ENCODE measurements around the gene LRRK1.

LRRK1 gene

DNA sequence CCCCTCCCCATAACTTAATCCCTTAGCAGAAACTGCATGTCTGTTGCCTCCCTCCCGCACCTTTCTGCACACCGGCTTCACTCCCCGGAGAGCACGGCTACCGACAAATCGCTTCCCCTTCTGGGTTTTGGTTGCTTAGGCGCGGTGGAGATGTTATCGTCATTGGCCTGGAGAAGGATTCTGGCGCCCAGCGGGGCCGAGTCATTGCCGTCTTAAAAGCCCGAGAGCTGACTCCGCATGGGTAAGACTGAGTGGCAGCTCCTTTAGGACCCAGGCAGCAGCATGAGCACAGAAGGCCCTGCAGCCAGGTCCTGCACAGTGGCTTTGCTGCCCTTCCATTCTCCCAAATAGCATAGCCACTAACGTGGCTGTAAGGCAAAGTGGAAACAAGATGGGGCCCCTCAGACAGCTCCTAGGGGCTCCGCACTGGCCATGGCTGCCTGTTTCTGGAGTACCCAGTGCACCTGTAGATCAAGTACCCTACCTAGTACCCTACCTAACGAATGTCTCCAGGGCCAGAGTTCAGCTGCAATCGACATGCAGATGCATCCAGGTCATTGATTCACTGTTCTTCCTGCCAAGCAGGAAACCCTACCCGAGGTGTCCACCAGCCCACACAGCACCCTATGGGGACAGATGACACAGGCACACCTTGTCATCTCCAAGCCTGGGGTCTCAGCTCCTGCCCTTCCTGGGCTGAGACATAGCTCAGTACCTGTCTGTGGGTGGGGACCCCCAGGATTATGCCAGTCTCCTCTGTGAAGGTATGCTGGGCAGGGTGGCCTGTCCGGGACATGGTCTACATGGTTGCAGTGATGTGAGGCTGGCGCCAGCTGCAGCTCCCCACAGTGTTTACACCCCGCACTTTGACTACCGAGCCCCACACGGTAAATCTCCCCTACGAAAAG, 147.6 kb downstream of the LRRK1 start:
- no peak overlapping the region for H3K27ac ChIP-seq
- TF ChIP-seq, protein P1, sequence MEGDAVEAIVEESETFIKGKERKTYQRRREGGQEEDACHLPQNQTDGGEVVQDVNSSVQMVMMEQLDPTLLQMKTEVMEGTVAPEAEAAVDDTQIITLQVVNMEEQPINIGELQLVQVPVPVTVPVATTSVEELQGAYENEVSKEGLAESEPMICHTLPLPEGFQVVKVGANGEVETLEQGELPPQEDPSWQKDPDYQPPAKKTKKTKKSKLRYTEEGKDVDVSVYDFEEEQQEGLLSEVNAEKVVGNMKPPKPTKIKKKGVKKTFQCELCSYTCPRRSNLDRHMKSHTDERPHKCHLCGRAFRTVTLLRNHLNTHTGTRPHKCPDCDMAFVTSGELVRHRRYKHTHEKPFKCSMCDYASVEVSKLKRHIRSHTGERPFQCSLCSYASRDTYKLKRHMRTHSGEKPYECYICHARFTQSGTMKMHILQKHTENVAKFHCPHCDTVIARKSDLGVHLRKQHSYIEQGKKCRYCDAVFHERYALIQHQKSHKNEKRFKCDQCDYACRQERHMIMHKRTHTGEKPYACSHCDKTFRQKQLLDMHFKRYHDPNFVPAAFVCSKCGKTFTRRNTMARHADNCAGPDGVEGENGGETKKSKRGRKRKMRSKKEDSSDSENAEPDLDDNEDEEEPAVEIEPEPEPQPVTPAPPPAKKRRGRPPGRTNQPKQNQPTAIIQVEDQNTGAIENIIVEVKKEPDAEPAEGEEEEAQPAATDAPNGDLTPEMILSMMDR (conservative IDR thresholded peaks at IDR 0.05): no peak

DNA sequence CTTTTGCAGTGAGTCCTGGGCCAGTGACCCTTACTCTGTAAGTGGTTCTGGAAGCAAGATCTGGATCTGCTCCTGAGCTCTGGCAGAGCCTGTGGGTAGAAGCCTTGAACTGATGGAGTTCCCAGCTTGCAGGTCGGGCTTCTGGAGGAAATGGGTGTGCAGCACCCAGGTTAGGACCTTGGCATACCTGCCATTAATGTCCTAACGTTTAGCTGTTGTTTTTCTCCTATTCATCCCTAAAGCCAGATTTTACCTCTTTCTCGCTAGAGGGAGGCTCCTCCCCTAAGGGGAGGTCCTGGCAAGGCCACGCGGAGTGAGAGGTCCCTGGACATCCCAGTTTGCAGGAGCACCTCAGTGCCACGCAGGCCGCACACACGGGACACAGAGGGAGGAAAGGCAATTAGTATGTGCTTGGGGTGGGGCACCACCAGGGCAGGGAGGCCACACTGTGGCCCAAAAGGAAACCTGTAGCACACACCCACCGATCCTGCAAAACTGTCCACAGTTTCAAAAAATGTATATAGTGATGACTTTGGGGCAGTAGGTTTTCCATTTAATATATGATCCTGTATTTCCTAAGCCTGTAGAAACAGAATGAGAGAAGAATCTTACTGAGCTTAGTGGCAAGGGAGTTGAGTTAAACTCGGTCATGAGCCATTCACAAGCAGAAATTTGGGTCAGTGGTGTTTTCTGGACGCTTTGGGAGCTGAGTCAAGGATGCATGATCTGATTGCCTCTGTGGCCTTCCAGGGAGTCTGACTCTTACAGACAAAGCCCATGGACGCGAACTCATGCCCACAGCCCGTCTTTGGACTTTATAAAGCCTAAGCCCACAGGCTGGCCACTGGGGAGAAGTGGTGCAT, 148.7 kb downstream of the LRRK1 start:
- no peak overlapping the region for H3K27ac ChIP-seq
- TF ChIP-seq, protein P1 (conservative IDR thresholded peaks at IDR 0.05): no peak

DNA sequence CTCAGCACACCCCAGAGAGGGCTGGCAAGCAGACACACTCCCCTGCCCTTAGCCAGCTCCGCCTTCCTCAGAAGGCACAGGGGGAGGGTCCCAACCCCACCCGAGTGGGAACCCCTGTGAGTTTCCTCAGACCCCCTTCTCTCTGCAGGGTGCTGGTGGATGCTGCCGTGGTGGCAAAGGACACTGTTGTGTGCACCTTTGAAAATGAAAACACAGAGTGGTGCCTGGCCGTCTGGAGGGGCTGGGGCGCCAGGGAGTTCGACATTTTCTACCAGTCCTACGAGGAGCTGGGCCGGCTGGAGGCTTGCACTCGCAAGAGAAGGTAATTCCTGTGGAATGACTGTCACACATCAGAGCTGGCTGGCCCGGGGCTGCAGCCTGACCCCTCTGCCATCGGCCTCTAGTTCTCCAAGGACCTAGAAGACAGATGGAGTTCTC, 149.4 kb downstream of the LRRK1 start:
- TF ChIP-seq, protein P1 (conservative IDR thresholded peaks at IDR 0.05): no peak
- no peak overlapping the region; the same call in 1 of the 2 replicates for H3K27ac ChIP-seq

DNA sequence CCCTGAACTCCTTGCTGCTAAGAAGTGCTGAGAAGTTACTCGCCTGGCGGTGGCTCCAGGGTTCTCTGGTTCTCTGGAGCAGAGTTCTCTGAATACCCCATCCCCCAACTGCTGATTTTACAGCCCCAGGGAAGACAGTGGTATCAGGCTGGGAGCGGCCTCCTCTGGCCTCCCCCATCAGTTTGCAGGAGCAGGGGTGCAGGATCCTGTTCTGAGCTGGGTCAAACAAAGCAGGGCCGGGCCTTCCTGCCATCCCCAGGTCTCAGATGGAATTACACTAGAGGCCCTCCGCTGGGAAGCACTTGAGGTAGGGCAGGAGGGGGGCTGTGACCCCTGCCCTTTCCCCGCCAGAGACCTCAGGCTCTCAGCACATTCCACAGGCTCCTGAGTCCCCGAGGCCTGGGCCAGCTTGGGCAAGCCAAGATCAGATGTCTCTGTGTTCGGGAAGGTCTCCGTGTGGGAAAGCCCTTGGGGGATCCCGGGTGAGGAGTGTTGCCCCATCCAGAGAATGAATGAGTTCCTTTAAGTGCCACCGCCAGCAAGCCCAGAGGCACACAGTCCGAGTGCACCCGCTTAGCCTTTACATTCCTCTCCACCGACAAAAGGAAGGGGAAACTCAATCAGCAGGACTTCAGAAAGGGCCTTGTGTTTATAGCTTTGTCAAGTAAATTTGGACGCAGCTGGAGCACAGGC, 149.9 kb downstream of the LRRK1 start:
- TF ChIP-seq, protein P1 (conservative IDR thresholded peaks at IDR 0.05): no peak
- peak overlapping the region; percentile 62 for H3K27ac ChIP-seq

DNA sequence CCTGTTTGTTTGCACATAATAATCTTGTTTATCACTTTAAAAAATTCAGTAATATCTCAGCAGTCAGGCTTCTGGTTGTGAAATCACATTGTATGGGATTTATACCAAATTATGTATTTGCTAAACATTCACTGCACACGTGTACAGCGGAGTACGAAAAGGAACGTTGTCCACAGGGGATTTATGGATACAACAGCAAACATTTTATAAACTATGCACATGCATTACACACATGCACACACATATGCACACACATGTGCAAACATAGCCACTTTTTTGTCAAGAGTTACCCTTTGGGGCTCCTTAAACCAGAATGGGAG, 150.5 kb downstream of the LRRK1 start:
- peak overlapping the region; percentile 62 for H3K27ac ChIP-seq
- TF ChIP-seq, protein P1 (conservative IDR thresholded peaks at IDR 0.05): no peak

DNA sequence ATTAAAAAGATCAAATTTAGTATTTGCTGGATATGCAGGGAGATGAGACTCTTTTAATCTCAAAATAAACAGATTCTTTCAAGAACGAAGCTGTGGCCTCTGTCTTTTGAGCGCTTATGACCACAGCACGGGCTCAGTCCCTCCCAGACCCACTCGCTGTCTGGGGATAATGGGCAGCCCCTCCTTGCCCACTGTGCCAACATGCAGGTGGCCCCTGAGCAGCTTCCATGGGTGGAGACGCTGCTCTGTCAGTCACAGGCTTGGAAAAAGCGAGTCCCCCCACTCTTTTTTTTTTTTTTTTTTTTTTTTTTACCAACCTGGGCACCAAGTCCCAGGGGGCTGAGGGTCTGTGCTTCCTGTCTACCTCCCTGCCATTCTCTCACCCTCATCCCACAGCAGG, 150.9 kb downstream of the LRRK1 start:
- peak overlapping the region; percentile 62 for H3K27ac ChIP-seq
- TF ChIP-seq, protein P1 (conservative IDR thresholded peaks at IDR 0.05): no peak

Measured in VCaP (cell line).